Activated naive CD8-positive, alpha-beta T cell treated with anti-CD3 and anti-CD28 coated beads, Interleukin-2, amount 10 ng/mL, durations not matched to agents 7 days and 5 days (primary cell): ENCODE measurements around the gene PIAS1. TPM values are rescaled to one million over a fixed set of nuclear protein-coding genes. Genes with fewer than 3 reads are reported as not detected.
"Not testable (repeated sequence)": the region's sequence is repeated elsewhere in the genome, so short reads cannot be mapped to it uniquely, and the experiment has no call there.

Experiments used
- ATAC-seq: fragments of 150-1000 bp; cut with Tn5 transposase; one replicate; pipeline ENCODE4 v1.10.0; 2021; ENCODE audit warnings: low read depth, moderate library complexity
- POLR2A ChIA-PET: fragments of 350-600 bp; sonication (Branson Sonifier 250); formaldehyde crosslinking; loops from one replicate; lab custom pipeline; 2021; ENCODE audit warnings: antibody characterized with exemption; lab: Charles Lee
- DNase-seq: peaks from one replicate; pipeline ENCODE4 v3.0.0; 2021
- H3K27ac Mint-ChIP-seq: one replicate; pipeline ENCODE4 v1.8.0; 2022; ENCODE audit warnings: mild to moderate bottlenecking, mixed read lengths
- H3K27me3 Mint-ChIP-seq: one replicate; pipeline ENCODE4 v1.8.0; 2022; ENCODE audit warnings: mild to moderate bottlenecking, moderate library complexity, mixed read lengths
- H3K36me3 Mint-ChIP-seq: one replicate; pipeline ENCODE4 v1.8.0; 2021; ENCODE audit warnings: mild to moderate bottlenecking, mixed read lengths
- H3K4me1 Mint-ChIP-seq: one replicate; pipeline ENCODE4 v1.8.0; 2021; ENCODE audit warnings: mixed read lengths
- H3K4me3 Mint-ChIP-seq: one replicate; pipeline ENCODE4 v1.8.0; 2022; ENCODE audit warnings: mild to moderate bottlenecking, moderate library complexity, mixed read lengths
- H3K9me3 Mint-ChIP-seq: one replicate; pipeline ENCODE4 v1.8.0; 2021; ENCODE audit warnings: mixed read lengths
- total RNA-seq, 2 experiments: library from RNA; stranded (reverse); gene quantifications; one replicate each; pipeline ENCODE4 v1.2.3, GENCODE V29; 2021

Gene PIAS1
- 10 to 100 TPM; 53.8 to 54.3 TPM for total RNA-seq

DNA sequence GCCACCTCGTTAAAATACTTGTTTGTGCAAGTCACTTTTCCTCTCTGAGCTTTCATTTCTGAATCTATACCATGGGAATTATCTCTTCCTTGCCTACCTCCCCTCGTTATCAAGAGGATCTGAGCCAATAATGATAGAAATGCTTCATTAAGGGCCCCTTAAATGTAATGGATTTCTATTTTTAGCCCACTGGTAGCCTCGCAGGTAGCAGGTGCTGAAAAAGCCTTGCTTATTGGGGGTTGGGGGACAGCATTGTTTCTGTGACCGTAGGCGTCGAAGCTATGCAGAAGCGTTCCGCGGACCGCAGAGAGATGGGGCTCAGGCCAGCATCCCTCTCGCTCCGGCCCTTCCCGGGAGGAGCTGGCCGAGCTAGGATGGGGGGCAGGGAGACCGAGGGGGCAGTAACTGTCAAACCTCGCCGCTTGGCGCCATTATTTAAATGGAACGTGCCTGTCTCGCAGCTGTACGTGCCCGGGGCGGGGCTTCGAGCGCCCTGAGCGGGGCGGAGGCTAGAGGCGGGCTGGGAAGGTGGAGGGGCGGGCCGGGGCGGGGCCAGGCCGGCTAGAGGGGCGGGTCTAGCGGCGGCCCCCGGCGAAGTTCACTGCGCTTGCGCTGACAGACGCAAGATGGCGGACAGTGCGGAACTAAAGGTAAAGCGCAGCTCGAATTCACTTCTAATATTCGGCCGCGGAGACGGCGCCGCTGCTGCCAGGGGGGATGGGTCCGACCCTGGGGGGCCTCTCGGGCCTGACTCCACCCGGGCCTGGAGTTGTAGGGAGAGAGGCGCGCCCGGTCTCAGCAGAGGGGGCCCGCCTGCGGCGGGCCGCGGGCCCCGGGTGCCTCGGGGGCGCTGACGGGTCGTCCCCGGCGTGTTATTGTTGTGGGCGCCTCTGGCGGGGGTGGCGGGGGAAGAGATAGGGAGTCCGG, at the start of gene PIAS1:
Gene PIAS1 (plus strand): TSS at position 615 of the 927 bp plus-strand sequence. CDS start 12 bp downstream, at position 627.
- POLR2A ChIA-PET: interaction anchor here (0.6 to 2.4 kb wide), 8 partner anchors 11 to 532 kb away, joined by 3 to 10 read pairs (median 4); partner anchors contain the start of genes CLN6 and FEM1B
- Mint-ChIP-seq H3K4me1 (peaks cover 25% of the 10 kb centered on the region), H3K27ac (peak within 1 kb of the TSS; percentile 93), H3K27me3 (peaks cover 8% of the 10 kb centered on the region), H3K36me3 (peaks cover 10% of the 10 kb centered on the region), H3K9me3 (peaks cover 3% of the 10 kb centered on the region), H3K4me3 (peak within 1 kb of the TSS; percentile 93)
- DNase-seq (peak; percentile 94), ATAC-seq (peak; percentile 91)

DNA sequence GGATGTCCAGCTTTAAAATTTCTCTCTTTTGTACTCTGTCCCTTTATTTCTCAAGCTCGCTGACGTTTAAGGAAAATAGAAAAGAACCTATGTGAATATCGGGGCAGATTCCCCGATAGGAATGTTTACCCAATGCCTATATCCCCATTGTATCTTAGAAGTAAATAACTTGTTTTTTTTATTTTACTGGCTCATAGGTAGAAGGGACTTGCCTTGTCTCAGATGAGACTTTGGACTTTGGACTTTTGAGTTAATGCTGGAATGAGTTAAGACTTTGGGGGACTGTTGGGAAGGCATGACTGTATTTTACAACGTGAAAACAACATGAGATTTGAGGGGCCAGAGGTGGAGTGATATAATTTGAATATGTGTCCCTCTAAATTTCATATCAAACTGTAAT, 46.5 kb upstream of the PIAS1 start:
- ATAC-seq, H3K36me3 Mint-ChIP-seq, H3K27ac Mint-ChIP-seq, H3K27me3 Mint-ChIP-seq, POLR2A ChIA-PET, H3K4me3 Mint-ChIP-seq, DNase-seq, H3K4me1 Mint-ChIP-seq: not testable (repeated sequence)
- H3K9me3 Mint-ChIP-seq: peaks cover 13% of the 10 kb centered on the region

- H3K27ac Mint-ChIP-seq: no peak overlapping the region
- H3K27me3 Mint-ChIP-seq: peaks cover 14% of the 10 kb centered on the region
- H3K9me3 Mint-ChIP-seq: peaks cover 13% of the 10 kb centered on the region
- POLR2A ChIA-PET: no interaction called here
- ATAC-seq: no peak
- no peak overlapping the region for H3K4me3 Mint-ChIP-seq
- peaks cover 3% of the 10 kb centered on the region for H3K36me3 Mint-ChIP-seq
- H3K4me1 Mint-ChIP-seq: no peaks in the 10 kb centered on the region
- DNase-seq: no peak
These were observed 43.6 kb upstream of the PIAS1 start for GRCh38 chr15:68010361-68011153.

DNA sequence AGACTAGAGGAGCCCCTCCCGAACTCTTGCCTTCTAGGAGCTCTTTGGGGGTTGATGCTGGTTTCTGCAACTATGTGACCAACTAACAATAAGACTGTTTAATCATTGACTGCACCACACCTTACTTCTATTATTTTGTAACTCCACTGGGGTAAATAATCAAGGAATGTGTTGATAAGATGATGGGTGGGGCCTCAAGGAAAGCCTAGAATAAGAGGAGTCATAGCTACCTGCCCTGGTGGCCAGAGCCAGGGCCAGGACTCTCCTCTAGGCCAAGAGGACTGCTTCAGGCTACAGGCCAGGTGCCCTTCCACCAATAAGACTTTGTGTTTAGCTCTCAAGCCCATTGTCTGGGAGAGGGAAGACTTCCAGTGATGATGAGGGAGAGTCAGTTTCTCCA, 41.2 kb upstream of the PIAS1 start:
- Mint-ChIP-seq H3K27me3 (peaks cover 16% of the 10 kb centered on the region), H3K9me3 (peaks cover 7% of the 10 kb centered on the region), H3K27ac (no peak overlapping the region), H3K4me3 (no peak overlapping the region), H3K4me1 (no peaks in the 10 kb centered on the region), H3K36me3 (peaks cover 2% of the 10 kb centered on the region)
- DNase-seq (no peak), ATAC-seq (no peak)
- POLR2A ChIA-PET: no interaction called here

DNA sequence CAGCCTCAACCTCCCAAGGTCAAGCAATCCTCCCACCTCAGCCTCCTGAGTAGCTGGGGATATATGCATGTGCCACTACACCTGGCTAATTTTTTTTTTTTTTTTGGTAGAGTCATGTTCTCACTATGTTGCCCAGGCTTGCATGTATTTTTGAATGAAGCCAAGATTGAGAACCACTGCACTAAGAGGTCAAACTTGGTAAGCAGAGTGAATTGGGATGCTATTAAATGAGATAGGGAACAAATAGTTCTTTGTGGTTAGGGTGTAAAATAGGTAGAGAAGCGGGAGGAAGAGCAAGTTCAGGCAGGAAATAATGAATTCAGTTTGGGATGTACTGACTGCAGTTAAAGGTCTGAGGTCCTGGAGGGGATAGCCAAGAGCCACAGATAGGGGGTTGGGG, 39.9 kb upstream of the PIAS1 start:
- no peak for ATAC-seq
- POLR2A ChIA-PET: no interaction called here
- H3K9me3 Mint-ChIP-seq: no peaks in the 10 kb centered on the region
- no peaks in the 10 kb centered on the region for H3K4me1 Mint-ChIP-seq
- DNase-seq: no peak
- H3K27me3 Mint-ChIP-seq: peaks cover 13% of the 10 kb centered on the region
- no peak overlapping the region for H3K27ac Mint-ChIP-seq
- H3K36me3 Mint-ChIP-seq: no peaks in the 10 kb centered on the region
- no peak overlapping the region for H3K4me3 Mint-ChIP-seq

- Mint-ChIP-seq H3K36me3 (no peaks in the 10 kb centered on the region), H3K9me3 (no peaks in the 10 kb centered on the region), H3K27ac (no peak overlapping the region), H3K4me3 (no peak overlapping the region), H3K4me1 (no peaks in the 10 kb centered on the region), H3K27me3 (peaks cover 8% of the 10 kb centered on the region)
- POLR2A ChIA-PET: no interaction called here
- no peak for ATAC-seq
- no peak for DNase-seq
These were observed 38.9 kb upstream of the PIAS1 start for GRCh38 chr15:68015244-68015643.

GRCh38 chr15:68017201-68017600, 36.9 kb upstream of the PIAS1 start:
- no peaks in the 10 kb centered on the region for H3K4me1 Mint-ChIP-seq
- H3K27ac Mint-ChIP-seq: no peak overlapping the region
- H3K4me3 Mint-ChIP-seq: no peak overlapping the region
- H3K36me3 Mint-ChIP-seq: no peaks in the 10 kb centered on the region
- no peak for ATAC-seq
- peaks cover 8% of the 10 kb centered on the region for H3K27me3 Mint-ChIP-seq
- DNase-seq: no peak
- POLR2A ChIA-PET: no interaction called here
- no peaks in the 10 kb centered on the region for H3K9me3 Mint-ChIP-seq

DNA sequence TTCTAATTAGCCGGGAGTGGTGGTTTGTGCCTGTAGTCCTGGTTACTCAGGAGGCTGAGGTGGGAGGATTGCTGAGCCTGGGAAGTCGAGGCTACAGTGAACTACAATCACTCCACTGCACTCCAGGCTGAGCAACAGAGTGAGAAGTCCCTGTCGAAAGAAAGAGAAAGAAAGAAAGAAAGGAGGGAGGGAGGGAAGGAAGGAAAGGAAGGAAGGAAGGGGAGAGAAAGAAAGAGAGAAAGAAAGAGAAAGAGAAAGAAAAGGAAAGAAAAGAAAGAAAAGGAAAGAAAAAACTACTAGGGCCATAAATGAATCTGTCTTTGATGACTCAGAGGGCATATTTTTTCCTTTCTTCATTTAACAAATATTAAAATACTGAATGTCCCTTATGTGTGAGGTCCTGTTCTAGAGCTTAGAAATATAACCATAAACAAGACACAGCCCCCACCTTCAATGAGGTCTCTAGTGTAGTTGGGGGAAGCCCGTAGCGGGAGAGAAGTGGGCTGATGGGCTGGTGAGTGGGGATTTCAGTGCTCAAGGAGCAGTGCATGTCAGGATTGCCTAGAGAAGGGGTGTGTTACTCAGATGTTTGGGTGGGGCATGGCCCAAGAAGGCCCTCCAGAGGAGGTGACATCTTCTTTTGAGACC, 35.2 kb upstream of the PIAS1 start:
- peaks cover 6% of the 10 kb centered on the region for H3K27me3 Mint-ChIP-seq
- H3K36me3 Mint-ChIP-seq: no peaks in the 10 kb centered on the region
- ATAC-seq (no peak), DNase-seq (no peak)
- H3K4me1 Mint-ChIP-seq: no peaks in the 10 kb centered on the region
- POLR2A ChIA-PET: interaction anchor here (0.6 kb wide), 1 partner anchor 11 kb away, joined by 3 read pairs; no protein-coding TSS in a partner anchor
- no peaks in the 10 kb centered on the region for H3K9me3 Mint-ChIP-seq
- H3K4me3 Mint-ChIP-seq: no peak overlapping the region
- H3K27ac Mint-ChIP-seq: no peak overlapping the region

DNA sequence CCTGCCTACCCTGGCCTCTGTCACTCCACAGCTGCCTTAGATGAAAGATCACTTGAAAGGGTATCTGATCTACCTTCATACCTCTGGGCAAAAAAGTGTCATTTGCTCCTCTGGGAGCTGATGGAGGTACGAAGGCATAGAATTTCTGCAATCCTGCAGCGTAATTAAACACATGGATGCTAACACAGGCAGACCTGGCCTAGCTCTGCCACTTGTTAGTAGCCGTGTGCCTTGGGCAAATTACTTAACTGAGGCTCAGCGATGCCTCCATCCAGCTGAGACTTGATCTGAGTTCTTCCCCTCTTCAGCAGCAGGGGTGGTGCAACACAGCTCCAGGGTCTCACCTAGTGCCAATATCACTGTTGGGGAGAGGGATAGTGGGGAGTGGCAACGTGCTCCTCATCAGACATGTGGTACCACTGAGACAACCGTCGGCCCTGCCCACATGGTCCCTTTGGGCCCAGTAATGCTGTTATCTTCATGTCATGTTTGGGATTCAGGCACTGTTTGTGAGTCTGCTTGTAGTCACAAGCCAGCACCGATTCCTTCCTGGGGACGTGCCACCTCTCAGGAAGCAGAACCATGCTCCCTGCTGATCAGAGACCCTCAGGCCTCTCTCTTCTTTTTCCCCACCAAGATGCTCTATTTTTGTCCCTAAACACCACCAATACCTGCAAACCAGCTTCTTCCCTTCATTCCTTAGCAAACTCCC, 34.1 kb upstream of the PIAS1 start:
- H3K4me3 Mint-ChIP-seq: no peak overlapping the region
- H3K27ac Mint-ChIP-seq: no peak overlapping the region
- H3K36me3 Mint-ChIP-seq: no peaks in the 10 kb centered on the region
- POLR2A ChIA-PET: no interaction called here
- no peak for DNase-seq
- ATAC-seq: no peak
- no peaks in the 10 kb centered on the region for H3K4me1 Mint-ChIP-seq
- no peaks in the 10 kb centered on the region for H3K9me3 Mint-ChIP-seq
- H3K27me3 Mint-ChIP-seq: peaks cover 4% of the 10 kb centered on the region

DNA sequence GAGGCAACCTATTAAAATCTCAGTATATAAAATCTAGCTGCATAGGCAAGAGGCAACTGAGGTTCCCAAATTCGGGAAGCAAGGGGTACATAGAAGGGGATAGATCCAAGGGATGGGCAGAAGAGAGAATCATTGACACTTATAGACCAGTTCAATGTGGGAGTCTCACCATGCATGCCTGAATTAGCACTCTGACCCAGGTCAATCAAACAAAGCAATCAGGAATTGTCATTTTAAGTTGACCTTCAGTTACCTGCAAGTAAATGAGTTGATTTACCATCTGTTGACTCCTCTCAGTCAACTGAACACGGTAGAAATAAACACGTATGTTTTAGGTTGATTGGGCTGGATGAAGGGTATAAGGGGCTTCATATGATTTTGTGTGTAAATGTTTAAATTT, 33.4 kb upstream of the PIAS1 start:
- Mint-ChIP-seq H3K4me1 (no peaks in the 10 kb centered on the region), H3K9me3 (no peaks in the 10 kb centered on the region), H3K27me3 (peaks cover 2% of the 10 kb centered on the region), H3K27ac (no peak overlapping the region), H3K36me3 (no peaks in the 10 kb centered on the region), H3K4me3 (no peak overlapping the region)
- no peak for ATAC-seq
- DNase-seq: no peak
- POLR2A ChIA-PET: no interaction called here

DNA sequence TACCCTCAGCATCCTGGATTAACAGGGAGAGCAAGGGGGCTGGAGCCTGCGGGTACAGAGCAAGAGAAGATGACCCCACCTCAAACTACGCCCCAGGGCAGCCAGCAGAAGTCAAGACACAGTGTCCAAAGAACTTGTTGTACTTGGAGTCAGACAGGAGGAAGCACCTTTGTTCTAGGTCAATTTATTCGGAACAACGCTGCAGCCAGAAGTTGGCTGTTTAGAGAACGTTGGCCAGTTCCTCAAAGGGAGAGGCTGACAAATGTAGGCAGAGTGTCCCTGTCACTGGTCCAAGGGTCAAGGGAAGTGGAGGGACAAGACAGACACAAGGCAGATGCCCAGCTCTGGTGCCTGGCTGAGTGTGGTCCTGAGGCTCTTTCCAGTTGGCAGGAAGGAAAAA, 32.1 kb upstream of the PIAS1 start:
- ATAC-seq (no peak), DNase-seq (no peak)
- Mint-ChIP-seq H3K27me3 (peaks cover 2% of the 10 kb centered on the region), H3K9me3 (no peaks in the 10 kb centered on the region), H3K4me3 (no peak overlapping the region), H3K27ac (no peak overlapping the region), H3K4me1 (no peaks in the 10 kb centered on the region), H3K36me3 (no peaks in the 10 kb centered on the region)
- POLR2A ChIA-PET: no interaction called here

DNA sequence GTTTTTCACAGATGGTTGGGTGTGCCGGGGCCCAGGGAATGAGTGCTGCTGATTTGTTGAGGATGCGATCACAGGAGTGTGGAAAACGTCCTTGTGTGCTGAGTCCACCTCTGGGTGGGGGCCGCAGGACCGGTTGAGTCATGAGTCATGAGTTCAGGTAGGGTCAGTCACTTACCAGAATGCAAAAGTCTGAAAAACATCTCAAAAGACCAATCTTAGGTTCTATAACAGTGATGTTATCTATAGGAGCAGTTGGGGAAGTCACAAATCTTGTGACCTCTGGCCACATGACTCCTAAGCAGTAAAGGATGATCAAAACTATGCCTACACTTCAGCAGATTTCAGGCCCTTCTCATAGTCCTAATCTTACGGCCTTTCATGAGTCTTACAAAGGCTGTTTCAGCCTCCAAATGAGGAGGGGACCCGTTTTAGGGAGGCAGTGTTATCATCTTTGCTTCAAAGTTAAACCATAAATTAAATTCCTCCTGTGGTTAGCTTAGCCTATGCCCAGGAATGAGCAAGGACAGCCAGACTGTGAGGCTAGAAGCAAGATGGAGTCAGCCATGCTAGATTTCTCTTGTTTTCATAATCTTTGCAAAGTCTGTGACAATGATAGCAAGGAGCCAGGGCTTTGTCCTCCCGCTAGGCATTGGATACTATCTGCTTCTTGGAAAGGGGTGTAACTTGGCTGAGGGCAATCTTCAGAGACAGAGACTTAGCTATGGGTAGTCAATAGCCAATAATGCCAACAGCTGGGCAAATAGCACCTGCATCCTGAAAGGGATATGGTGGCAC, 30.6 kb upstream of the PIAS1 start:
- ATAC-seq: no peak
- DNase-seq: no peak
- H3K4me3 Mint-ChIP-seq: no peak overlapping the region
- H3K9me3 Mint-ChIP-seq: no peaks in the 10 kb centered on the region
- H3K27ac Mint-ChIP-seq: no peak overlapping the region
- H3K36me3 Mint-ChIP-seq: no peaks in the 10 kb centered on the region
- no peaks in the 10 kb centered on the region for H3K4me1 Mint-ChIP-seq
- no peaks in the 10 kb centered on the region for H3K27me3 Mint-ChIP-seq
- POLR2A ChIA-PET: no interaction called here
